ENCODE measurements around the gene RECK.

RECK gene

DNA sequence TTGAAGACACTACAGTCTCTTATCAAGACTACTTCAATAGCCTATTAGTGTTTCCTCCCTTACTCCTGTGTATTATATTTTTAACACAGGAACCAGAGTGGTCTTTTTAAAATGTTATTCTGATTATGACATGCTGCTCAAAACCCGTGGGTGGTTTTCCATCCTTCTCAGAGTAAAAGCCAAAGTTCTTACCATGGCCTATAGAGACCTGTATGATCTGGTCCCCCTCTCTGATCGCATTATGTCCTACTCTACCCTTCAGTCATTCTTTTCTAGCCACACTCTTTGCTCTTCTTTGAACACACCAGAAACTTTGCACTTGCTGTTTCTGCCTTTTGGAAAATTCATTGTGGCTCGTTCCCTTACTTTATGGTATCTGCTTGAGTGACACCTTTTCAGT is 13.8 kb downstream of the RECK start:
- Histone ChIP-seq H3K27me3 (ENCODE audit: control insufficient read depth, insufficient read depth, low read length) (no peaks in the 10 kb centered on the region), H3K27ac (no peak overlapping the region), H3K36me3 (ENCODE audit: control insufficient read depth, insufficient read depth, low read length) (no peaks in the 10 kb centered on the region), H3K4me1 (no peaks in the 10 kb centered on the region), H3K79me2 (peaks cover 2% of the 10 kb centered on the region), H3K4me3 (ENCODE audit: low read depth, low read length) (no peak overlapping the region), H3K4me2 (ENCODE audit: low read length) (no peak overlapping the region), H3K9me3 (ENCODE audit: control insufficient read depth, low read length) (no peaks in the 10 kb centered on the region), H3K9ac (no peak overlapping the region), H2AFZ (no peak overlapping the region)
- TF ChIP-seq, protein P1, sequence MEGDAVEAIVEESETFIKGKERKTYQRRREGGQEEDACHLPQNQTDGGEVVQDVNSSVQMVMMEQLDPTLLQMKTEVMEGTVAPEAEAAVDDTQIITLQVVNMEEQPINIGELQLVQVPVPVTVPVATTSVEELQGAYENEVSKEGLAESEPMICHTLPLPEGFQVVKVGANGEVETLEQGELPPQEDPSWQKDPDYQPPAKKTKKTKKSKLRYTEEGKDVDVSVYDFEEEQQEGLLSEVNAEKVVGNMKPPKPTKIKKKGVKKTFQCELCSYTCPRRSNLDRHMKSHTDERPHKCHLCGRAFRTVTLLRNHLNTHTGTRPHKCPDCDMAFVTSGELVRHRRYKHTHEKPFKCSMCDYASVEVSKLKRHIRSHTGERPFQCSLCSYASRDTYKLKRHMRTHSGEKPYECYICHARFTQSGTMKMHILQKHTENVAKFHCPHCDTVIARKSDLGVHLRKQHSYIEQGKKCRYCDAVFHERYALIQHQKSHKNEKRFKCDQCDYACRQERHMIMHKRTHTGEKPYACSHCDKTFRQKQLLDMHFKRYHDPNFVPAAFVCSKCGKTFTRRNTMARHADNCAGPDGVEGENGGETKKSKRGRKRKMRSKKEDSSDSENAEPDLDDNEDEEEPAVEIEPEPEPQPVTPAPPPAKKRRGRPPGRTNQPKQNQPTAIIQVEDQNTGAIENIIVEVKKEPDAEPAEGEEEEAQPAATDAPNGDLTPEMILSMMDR (IDR thresholded peaks at IDR 0.05) = no peak

DNA sequence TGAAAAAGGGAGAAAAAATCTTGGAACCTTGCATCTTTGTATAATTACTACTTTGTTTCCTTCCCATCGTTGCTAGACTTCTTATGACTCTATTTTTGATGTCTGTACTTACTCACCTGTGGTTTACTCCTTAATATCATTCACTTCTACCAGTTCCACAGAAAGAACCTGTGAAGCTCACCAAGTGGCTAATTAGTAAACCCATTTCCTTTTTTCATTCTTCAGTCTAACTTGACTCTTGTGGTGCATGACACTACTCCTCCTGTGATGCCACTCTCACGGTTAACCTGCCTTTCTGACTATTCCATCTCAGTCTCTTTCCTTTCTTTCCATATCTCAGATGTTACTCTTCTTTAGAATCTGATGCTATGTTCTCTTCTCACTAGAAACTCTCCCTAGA is 14.6 kb downstream of the RECK start:
- H3K4me3 ChIP-seq (ENCODE audit: low read depth, low read length) = no peak overlapping the region
- H3K79me2 ChIP-seq = peaks cover 2% of the 10 kb centered on the region
- H3K27me3 ChIP-seq (ENCODE audit: control insufficient read depth, insufficient read depth, low read length) = no peaks in the 10 kb centered on the region
- no peaks in the 10 kb centered on the region for H3K4me1 ChIP-seq
- no peak overlapping the region for H3K4me2 ChIP-seq (ENCODE audit: low read length)
- no peaks in the 10 kb centered on the region for H3K9me3 ChIP-seq (ENCODE audit: control insufficient read depth, low read length)
- no peak overlapping the region for H3K9ac ChIP-seq
- no peak overlapping the region for H2AFZ ChIP-seq
- no peak overlapping the region for H3K27ac ChIP-seq
- no peaks in the 10 kb centered on the region for H3K36me3 ChIP-seq (ENCODE audit: control insufficient read depth, insufficient read depth, low read length)
- TF ChIP-seq, protein P1 (IDR thresholded peaks at IDR 0.05) = no peak

DNA sequence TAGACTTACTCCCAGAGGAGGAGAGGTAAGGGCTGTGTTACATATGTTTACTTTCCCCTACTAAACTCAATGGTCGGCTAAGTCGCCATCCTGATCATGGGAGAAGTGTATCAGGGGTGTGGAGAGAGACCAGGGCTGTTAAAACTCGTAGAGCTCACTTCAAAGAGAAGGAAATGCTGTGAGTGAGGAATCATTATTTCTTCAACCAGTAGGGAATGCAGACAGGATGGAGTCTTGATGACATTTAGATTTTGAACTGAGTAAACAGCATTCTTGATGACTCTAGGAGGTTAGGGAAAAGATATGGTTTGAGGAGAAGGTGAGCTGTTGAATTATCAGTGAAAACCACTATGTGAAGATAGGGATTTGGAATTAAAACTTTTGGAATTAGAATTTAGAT is 17.3 kb downstream of the RECK start:
- Histone ChIP-seq H3K9ac (no peak overlapping the region), H3K4me1 (no peaks in the 10 kb centered on the region), H3K4me2 (ENCODE audit: low read length) (no peak overlapping the region), H3K79me2 (no peaks in the 10 kb centered on the region), H3K9me3 (ENCODE audit: control insufficient read depth, low read length) (no peaks in the 10 kb centered on the region), H3K27ac (no peak overlapping the region), H2AFZ (no peak overlapping the region), H3K27me3 (ENCODE audit: control insufficient read depth, insufficient read depth, low read length) (no peaks in the 10 kb centered on the region), H3K4me3 (ENCODE audit: low read depth, low read length) (no peak overlapping the region), H3K36me3 (ENCODE audit: control insufficient read depth, insufficient read depth, low read length) (no peaks in the 10 kb centered on the region)
- TF ChIP-seq, protein P1 (IDR thresholded peaks at IDR 0.05) = no peak

DNA sequence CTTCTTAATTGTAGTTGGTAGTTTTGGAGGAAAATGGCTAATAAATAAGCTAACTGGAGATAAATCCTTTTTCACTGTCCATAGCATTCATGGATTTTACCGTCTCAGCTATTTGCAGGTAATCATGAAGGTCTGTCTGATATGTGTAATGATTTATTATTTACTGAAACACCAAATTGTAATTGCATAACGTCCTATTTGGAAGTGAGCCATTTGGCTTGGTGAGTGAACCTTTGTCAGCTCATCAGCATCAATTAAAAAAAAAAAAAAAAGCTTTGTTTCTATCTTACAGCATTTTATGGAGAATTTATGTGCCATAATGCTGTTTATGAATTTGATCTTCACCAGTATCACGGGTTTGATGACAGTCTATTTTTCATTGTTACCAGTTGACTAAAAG is 20.2 kb downstream of the RECK start:
- TF ChIP-seq, protein P1 (IDR thresholded peaks at IDR 0.05) = no peak
- no peaks in the 10 kb centered on the region for H3K27me3 ChIP-seq (ENCODE audit: control insufficient read depth, insufficient read depth, low read length)

GRCh38 chr9:36063804-36064447 is 27.2 kb downstream of the RECK start:
- H3K27ac ChIP-seq = no peak overlapping the region
- H3K9me3 ChIP-seq (ENCODE audit: control insufficient read depth, low read length) = no peaks in the 10 kb centered on the region
- H3K27me3 ChIP-seq (ENCODE audit: control insufficient read depth, insufficient read depth, low read length) = no peaks in the 10 kb centered on the region
- H2AFZ ChIP-seq = no peak overlapping the region
- H3K79me2 ChIP-seq = no peaks in the 10 kb centered on the region
- H3K4me2 ChIP-seq (ENCODE audit: low read length) = no peak overlapping the region
- no peaks in the 10 kb centered on the region for H3K36me3 ChIP-seq (ENCODE audit: control insufficient read depth, insufficient read depth, low read length)
- no peak overlapping the region for H3K4me3 ChIP-seq (ENCODE audit: low read depth, low read length)
- no peak overlapping the region for H3K9ac ChIP-seq
- TF ChIP-seq, protein P1 (IDR thresholded peaks at IDR 0.05) = no peak
- no peaks in the 10 kb centered on the region for H3K4me1 ChIP-seq

More for the DNA sequence above, 20.2 kb downstream of the RECK start:
- no peak overlapping the region for H3K27ac ChIP-seq
- no peaks in the 10 kb centered on the region for H3K36me3 ChIP-seq (ENCODE audit: control insufficient read depth, insufficient read depth, low read length)
- H3K9me3 ChIP-seq (ENCODE audit: control insufficient read depth, low read length) = no peaks in the 10 kb centered on the region
- no peak overlapping the region for H2AFZ ChIP-seq
- no peak overlapping the region for H3K4me2 ChIP-seq (ENCODE audit: low read length)
- no peaks in the 10 kb centered on the region for H3K4me1 ChIP-seq
- no peaks in the 10 kb centered on the region for H3K79me2 ChIP-seq
- H3K4me3 ChIP-seq (ENCODE audit: low read depth, low read length) = no peak overlapping the region
- no peak overlapping the region for H3K9ac ChIP-seq
